HG02973 (cell line): ENCODE data around the gene ERBB4.

Experiments used
- ATAC-seq: cut with Tn5 transposase; IDR thresholded peaks from one replicate; pipeline ENCODE4 v1.9.1; 2021; ENCODE audit warnings: moderate library complexity; ENCODE audit not compliant: unreplicated experiment

Gene ERBB4

DNA sequence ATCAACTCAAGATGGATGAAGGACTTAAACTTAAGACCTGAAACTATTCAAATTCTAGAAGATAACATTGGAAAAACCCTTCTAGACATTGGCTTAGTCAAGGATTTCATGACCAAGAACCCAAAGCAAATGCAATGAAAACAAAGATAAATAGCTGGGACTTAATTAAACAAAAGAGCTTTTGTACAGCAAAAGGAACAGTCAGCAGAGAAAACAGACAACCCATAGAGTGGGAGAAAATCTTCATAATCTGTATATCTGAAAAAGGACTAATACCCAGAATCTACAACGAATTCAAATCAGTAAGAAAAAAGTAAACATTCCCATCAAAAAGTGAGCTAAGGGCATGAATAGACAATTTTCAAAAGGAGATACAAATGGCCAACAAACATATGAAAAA is 171.2 kb downstream of the ERBB4 start:
- ATAC-seq: no peak

DNA sequence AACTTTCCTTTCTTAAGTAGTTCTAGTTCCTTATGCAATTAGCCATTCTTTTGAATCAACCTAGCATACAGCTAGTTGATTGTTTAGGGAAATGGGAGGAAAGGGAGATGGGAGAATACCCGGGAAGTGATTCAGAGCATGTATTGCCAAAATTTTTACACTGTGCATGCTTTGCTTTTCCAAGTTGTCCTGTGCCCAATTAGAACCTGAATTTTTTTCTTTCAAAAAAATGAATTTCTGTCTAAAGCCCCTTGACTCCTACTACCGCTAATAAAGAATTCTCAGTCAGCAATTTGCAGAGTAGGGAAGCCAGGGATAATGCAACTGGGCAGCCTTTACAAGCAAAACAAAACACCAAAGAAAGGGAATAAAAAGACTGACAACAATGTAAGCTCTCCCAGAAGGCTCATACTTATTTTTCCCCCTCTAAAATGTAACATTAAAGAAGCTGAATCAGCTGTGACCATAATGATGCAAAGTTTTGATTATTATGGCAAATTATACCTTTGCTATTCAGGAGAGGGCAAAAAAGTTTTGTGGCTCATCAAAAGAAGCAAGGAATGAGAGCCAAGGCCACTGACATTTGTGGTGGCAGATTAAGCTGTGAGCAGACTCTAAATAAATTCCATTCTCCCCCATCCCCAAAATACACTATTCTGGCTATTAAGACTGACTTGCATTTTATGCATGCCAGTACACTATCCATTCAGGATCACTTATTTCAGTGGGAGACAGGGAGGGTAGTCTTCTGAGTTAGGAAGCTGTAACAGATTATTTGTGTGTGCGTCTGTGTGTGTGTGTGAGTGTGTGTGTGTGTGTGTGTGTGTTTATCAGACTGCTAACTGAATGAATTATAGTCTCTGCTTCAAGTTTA is 174.3 kb downstream of the ERBB4 start:
- ATAC-seq: no peak

DNA sequence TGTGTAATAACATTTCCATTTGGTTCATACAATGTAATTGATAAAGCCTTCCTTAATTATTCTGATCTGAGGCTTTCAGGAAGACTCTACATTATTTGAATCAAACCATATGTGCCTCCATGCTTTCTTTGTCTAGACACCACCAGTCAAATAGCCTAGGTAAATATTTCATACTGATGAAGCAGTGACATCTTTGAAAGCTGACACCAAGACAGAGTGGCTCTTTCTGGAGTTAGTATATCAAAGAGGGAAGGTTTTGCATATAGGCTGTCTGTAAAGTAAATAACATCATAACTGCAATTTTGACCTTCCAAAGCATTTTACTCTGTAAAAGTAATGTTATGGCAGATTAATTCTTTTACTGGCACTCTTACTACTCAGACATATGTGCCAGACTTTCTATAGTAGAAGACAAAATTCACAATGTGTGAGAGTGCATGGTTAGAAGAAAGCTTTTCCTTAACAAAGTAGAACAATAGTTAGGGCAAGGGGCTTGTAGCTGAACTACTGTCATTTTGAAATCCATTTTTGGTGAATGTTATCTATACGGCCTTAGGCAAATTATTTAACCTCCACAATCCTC is 177.3 kb downstream of the ERBB4 start:
- no peak for ATAC-seq

DNA sequence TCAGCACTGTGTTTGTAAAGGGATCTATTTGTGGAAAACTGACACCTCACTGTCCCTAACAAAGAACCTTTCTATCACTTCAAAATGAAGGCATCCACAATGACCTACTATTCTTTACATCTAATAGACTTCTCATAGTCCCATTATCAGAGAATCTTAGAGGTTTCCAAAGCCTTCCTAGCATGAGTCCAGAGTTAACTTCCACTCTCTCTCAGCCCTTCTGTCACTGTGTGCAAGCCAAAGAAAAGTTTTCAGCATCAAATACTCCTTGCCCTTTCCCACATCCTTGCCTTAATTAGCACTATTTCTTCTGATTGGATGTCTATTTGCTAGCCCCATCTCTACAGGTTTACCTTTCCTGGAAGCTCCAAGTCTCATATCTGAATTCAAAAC is 178.5 kb downstream of the ERBB4 start:
- no peak for ATAC-seq

DNA sequence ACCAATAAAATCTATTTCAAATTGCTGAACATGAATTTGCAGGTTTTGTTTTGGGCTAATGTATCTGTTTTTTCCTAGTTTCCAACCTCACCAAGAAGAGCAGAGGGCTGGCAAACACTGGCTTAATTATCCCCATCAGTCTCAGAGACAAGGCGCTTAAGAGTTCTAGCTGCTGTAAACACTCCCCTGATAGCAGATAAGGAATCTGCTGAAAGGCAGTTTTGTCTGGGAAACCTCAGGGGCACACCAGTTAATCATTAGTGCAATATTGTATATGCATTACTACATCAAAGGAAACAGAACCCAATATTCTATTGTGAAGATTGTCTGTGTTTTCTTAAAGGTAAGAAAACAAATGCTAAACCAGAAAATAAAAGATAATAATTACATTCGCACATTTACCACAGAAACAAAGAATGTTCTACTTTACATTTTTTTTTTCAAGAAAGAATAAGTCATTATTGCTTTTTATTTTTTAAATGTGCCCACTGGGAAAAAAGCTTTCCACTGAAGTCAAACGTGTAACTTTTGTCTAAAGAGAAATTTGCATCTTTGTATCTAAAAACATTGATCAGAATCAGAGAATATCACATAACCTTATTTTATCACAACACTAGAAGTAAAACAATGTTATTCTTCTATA is 179.1 kb downstream of the ERBB4 start:
- no peak for ATAC-seq

DNA sequence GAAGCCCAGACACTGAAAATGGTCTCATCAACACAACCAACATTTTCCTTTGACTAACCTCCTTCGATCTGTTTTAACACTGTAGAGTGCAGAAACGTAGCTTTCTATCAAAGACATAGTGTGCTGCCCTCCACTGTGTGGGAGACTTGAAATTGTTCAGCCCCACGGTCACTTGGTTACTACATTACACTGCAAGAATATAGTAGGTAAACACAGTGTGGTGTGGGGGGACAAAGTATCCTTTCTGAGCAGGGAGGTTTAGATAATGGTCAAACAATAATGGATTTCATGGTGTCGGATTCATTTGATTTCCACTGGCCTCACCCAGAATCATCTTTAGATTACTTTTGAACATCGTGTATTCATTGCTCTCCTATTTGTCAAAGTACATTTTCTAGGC is 181.0 kb downstream of the ERBB4 start:
- ATAC-seq: no peak

DNA sequence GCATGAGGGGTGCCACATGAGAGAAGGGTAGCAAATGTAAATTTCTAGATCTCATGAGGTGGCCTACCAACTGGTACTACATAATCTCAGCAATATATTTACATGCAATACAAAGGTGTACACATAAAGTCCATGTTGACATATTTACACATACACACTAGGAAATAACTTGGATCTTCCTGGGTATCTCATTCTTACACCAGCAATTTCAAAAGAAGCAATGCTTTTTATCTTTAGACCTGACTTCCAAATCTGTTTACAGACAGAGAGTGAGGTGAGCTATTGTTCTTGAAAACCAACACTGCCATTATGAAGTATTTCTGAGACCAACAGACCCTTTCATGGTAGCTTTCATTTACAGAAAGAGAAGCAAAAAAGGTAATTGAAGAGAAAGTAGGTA is 184.2 kb downstream of the ERBB4 start:
- no peak for ATAC-seq

DNA sequence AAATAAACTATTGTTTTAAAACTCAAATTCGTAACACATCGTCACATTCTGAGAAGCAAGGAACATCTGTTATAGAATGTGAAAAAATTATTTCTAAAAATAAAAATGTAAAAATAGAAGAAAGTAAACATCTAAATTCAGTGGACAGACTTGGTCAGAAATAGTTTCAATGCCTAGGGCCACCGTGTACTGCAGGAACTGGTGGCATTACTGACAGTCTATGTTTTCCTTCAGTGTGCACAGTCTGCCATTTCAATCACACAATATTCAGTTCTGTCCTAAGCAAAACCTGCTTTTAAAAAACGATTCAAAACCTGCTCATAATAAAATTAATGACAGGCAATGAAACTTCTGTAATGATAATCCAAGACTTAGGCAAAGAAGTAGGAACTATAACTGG is 190.1 kb downstream of the ERBB4 start:
- ATAC-seq: no peak

DNA sequence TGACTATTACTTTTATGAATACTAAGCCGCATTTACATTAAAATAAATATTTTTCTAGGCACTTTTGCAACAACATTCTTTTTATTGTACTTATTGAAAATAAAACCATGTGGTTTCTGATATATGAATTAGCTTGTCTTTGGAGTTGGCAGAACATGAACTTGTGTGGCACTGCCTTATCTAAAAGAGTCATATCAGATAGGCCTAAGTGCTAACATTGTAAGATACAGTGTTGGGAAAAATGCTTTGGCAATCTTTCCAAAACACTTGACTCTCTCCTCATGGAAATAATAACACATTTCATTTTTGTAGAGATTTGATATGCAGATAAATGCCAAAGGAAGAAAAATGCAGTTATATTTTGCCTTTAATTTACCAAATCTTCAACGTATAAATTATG is 191.7 kb downstream of the ERBB4 start:
- no peak for ATAC-seq

DNA sequence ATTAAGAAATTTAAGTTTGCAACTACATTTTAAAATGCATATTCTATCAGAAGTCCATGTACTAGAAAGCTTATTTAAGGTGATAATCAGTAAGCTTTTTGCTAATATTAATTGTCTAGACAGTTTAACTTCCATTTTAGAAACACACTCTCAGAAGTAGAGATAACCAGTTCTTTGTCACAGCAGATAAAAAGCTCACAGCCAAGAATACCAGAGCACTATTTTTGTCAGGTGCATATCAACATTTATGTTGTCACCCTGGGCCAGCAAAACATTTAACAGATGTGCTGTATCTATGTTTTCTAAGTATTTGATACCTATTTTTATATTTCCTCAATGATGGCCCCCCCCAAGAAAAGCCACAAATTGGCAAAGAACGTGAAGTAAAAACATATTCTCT is 192.6 kb downstream of the ERBB4 start:
- ATAC-seq: no peak

DNA sequence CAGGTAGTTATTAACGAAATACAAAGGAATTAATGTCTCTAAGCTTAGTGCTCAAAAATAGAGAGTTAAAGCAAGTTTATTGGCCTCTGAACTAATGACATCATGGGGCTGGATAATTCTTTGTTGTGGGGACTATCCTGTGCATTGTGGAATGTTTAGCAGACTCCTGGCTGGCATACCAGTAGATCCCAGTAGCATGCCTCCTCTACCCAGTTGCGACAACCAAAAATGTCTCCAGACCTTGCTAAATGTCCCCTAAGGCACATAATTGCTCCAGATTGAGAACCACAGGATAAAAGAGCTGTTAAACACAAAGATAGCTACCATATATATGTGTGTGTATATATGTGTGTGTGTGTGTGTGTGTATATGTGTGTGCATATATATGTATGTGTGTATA is 194.5 kb downstream of the ERBB4 start:
- ATAC-seq: no peak

DNA sequence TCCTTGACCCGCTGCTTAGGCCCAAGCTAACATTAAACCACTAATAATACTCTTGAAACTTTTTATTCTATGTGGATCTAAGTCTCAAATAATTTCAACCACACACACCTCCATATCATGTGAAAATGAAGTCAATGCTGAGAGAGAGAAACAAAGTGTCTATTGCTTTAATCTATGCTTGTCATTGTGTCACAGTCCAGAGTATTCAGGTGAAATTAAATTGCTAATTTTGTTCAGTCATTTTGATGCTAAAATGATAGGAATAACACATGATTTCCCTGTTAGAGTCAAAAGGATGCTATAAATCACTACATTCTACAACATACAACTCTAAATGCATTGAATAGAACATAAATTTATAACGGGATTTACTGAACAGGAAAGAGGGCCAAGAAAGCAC is 195.4 kb downstream of the ERBB4 start:
- ATAC-seq: no peak

DNA sequence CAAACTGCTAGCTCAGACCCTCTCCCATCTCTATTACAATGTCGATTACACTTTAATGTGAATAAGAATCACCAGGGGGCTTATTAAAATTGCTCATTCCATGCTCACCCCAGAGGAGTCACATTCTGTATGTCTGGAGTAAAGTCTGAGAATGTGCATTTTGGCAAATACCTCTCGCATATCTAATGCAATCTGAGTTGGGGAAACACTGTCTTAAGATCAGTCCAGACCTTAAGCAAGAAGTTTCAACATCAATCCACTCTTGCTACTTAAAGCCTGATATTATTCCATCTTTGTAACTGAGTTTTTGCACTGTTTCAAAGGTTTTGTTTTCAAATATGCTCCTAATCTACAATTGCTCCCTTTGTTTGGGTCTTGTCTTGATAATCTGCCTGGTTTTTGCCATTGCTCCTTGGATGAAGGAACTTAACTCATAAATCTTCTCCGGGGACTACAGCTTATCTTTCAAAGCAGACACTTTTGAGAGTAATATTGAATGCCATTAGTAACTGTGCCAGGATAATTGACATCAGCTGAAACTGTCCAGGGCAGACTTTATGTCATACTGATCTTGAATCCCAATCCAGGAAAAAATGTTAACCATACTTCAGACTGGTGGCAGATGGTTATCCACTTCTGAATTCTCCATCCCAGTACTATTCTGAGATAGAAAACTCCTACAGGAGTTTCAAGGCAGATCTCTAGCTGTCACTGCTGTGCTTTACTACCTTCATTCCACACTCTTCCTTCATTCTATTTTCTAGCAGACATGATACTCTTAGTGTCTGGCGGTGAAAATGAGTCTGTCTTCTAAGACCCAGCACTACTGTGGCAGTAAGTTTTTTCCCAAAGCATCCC is 200.9 kb downstream of the ERBB4 start:
- ATAC-seq: no peak

DNA sequence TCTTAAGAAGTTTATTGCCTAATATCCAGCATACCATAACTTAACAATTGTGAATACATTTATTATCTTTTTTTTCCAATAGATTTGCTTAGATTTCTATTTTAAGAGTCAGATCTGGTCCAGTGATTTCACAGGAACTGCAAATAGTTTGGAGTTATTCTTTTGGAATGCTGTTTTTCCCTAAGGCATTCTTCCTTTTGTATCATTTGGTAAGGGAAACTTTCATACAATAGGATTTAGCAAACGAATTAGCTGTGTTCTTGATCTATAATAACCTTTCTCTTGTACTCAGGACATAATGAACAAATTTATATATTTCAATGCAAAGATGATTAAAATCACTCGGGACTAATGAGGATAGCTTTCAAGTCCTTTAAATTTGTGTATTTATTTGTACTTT is 201.6 kb downstream of the ERBB4 start:
- ATAC-seq: no peak

DNA sequence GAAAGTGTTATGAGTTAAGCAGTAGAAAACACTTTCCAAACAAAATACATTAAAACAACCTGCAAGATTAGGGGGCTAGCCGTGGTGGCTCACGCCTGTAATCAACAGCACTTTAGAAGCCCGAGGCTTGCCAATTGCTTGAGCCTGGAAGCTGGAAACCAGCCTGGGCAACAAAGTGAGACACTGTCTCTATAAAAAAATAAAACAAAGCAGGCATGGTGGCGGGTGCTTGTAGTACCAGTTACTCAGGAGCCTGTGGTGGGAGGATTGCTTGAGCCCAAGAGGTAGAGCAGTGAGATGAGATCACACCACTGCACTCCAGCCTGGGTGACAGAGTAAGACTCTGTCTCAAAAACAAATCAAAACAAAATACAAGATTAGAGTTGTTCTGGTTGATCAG is 208.3 kb downstream of the ERBB4 start:
- ATAC-seq: no peak

DNA sequence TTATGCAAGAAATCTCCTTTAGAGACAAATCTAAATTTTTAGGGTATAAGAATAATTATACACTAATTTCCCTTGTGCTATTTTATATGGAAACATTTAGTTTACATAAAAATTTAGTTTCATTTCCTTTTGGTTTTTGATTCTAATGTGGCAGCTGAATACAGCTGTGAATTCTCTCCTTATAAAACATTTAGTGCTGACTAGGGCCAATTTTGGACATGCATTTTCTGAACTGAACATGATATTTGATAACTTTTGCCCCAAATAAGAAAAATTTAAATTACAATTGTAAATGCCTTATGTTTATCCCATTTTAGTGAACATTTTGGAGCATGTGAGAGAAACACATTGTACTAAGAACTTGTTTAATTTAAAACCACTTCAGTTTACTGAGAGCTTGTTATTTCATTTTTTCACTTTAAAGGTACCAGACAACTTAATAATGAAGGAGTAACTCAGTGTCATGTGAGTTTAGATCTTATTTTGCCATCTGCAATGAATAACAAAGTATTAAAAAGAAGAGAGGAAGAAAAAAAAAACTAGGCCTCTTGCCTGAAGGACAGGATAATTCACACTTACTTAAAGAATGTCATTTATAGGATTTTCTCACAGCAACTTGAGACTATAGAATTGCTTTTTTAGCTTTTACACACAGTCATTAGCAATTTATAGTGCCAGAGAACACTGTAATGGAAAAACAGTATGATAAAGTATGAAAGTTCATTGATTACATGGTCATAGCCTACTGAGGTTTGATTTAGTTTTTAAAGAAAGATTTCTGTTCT is 209.7 kb downstream of the ERBB4 start:
- ATAC-seq: no peak

DNA sequence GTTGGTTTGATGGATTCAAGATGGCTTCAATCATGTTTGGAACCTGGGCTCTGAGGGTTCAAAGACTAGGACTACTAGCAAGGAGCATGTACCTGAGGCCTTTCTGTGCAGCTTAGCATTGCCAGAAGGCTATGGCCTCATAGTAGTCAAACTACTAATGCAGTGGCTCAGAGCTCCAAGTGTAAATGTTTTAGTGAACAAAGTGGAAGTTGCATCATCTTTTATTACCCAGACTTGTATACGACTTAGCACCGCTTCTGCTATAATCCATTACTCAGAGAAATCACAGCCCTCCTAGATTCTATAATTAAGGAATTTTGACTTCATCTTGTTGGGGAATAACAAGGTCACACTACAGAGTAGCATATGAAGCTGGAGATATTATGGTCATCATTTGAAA is 210.5 kb downstream of the ERBB4 start:
- no peak for ATAC-seq

DNA sequence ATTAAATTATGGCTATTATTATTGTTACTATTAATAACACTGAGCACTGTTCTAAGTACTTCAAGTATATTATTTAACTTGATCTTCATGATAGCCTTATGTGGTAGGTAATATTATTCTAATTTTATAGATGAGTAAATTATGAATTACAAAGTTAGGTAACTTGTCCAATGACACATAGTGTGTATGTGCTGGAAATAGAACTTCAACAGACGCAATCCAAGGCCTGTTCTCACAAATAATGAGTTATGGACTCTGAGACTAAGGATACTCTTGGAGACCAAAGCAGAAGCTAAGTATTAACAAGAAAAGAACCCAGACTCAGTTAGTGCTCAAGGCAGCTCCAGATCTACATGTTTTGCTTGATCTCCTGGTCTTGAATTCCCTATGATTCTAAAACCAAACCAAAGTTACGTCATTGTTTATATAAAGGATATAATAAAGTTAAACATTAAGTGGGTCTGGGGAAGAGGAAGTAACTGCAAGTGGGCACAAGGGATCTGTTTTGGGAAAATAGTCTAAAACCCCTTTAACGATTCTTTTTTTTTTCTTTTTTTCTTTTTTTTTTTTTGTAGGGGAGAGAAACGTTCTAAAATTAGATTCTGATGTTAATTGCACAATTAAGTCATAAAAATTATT is 211.3 kb downstream of the ERBB4 start:
- no peak for ATAC-seq

DNA sequence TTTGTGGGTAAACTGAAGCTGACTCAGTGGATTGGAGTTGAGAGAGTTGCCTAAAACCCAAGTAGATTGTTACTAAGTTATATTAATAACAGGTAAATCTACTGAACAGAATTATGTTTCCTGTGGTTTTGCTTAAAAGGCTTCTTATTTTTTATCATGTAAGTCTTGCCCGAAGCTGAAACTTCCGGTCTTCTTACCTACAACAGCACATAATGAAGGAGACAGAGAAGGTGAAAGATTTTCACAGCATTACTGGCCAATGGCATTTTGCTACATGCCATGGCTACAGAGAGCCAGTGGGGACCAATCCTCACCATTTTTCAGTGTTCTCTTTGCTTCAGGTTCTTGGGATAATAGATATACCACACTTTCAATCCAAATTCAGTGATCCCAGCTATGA is 220.0 kb downstream of the ERBB4 start:
- ATAC-seq: no peak

DNA sequence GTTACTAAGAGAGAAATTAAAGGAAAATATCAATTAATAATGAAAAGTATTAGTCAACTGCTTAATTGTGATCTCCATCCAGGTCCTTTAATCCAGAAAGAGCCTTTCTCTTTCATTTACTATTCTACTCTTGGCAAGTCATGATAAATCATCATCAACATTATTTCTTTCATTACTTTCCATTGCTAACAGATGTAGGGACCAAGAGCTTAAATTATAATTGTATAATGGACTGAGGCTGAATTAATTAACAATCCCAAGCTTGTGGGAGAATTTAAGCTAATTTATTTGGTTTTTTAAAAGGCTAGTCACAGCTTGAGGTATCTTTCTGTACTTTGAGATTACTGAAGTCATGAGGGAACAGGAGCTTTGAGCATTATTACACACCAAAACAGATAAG is 223.9 kb downstream of the ERBB4 start:
- ATAC-seq: no peak
